HCT116 (cell line): ENCODE data around the gene DUSP16.

Experiments
- EZH2 ChIP-seq: fragments of 200-600 bp; sonication (generic); IDR thresholded peaks from 2 replicates; pipeline ENCODE4 v1.6.1; 2017; ENCODE audit warnings: antibody characterized with exemption, mixed run types
- FOSL1 ChIP-seq: IDR thresholded peaks from 2 replicates; pipeline ENCODE4 v1.6.1; 2012; ENCODE audit warnings: low read depth
- JUND ChIP-seq: IDR thresholded peaks from 2 replicates; pipeline ENCODE4 v1.6.1; 2012
- POLR2A ChIP-seq: IDR thresholded peaks from 2 replicates; pipeline ENCODE4 v1.7.0; 2011; ENCODE audit warnings: borderline replicate concordance; ENCODE audit not compliant: insufficient read depth, insufficient read length; ENCODE audit errors: extremely low read depth
- RAD21 ChIP-seq: IDR thresholded peaks from 2 replicates; pipeline ENCODE4 v1.6.1; 2012; ENCODE audit warnings: low read depth, mild to moderate bottlenecking
- SP1 ChIP-seq: IDR thresholded peaks from 2 replicates; pipeline ENCODE4 v1.6.1; 2012; ENCODE audit warnings: low read depth
- TCF7L2 ChIP-seq: IDR thresholded peaks from 2 replicates; pipeline ENCODE4 v1.7.0; 2011; ENCODE audit warnings: borderline replicate concordance, inconsistent platforms; ENCODE audit not compliant: insufficient read depth, insufficient read length; ENCODE audit errors: extremely low read depth
- YY1 ChIP-seq: IDR thresholded peaks from 2 replicates; pipeline ENCODE4 v1.6.1; 2011; ENCODE audit warnings: low read length, low read depth, moderate library complexity, mild to moderate bottlenecking; ENCODE audit not compliant: insufficient replicate concordance; ENCODE audit errors: extremely low read depth
- ZFX ChIP-seq: fragments of 450-650 bp; IDR thresholded peaks from 2 replicates; pipeline ENCODE4 v1.6.1; 2017
- TF ChIP-seq, protein P1 (sequence below), 3 experiments: fragments of 200-600 bp in 1 of 3; sonication (generic) in 1 of 3; IDR thresholded peaks in 2 of 3; conservative IDR thresholded peaks in 1 of 3; 2 replicates each; pipeline ENCODE4 v1.5.1; 2012 to 2017; ENCODE audit warnings: low read depth in 2 of 3, low read length in 2 of 3, antibody characterized with exemption in 1 of 3, borderline replicate concordance in 1 of 3, control low read depth in 1 of 3, mild to moderate bottlenecking in 1 of 3, mixed read lengths in 1 of 3, mixed run types in 1 of 3, moderate library complexity in 1 of 3; ENCODE audit not compliant: insufficient read depth in 1 of 3
- TF ChIP-seq, protein P2 (sequence below): IDR thresholded peaks from 2 replicates; pipeline ENCODE4 v1.6.1; 2012; ENCODE audit warnings: low read depth
- TF ChIP-seq, protein P3 (sequence below): IDR thresholded peaks from 2 replicates; pipeline ENCODE4 v1.6.1; 2012
- TF ChIP-seq, protein P4 (sequence below): IDR thresholded peaks from 2 replicates; pipeline ENCODE4 v1.6.1; 2011; ENCODE audit warnings: mild to moderate bottlenecking, low read length, moderate library complexity; ENCODE audit not compliant: insufficient replicate concordance; ENCODE audit errors: extremely low read depth

DNA sequence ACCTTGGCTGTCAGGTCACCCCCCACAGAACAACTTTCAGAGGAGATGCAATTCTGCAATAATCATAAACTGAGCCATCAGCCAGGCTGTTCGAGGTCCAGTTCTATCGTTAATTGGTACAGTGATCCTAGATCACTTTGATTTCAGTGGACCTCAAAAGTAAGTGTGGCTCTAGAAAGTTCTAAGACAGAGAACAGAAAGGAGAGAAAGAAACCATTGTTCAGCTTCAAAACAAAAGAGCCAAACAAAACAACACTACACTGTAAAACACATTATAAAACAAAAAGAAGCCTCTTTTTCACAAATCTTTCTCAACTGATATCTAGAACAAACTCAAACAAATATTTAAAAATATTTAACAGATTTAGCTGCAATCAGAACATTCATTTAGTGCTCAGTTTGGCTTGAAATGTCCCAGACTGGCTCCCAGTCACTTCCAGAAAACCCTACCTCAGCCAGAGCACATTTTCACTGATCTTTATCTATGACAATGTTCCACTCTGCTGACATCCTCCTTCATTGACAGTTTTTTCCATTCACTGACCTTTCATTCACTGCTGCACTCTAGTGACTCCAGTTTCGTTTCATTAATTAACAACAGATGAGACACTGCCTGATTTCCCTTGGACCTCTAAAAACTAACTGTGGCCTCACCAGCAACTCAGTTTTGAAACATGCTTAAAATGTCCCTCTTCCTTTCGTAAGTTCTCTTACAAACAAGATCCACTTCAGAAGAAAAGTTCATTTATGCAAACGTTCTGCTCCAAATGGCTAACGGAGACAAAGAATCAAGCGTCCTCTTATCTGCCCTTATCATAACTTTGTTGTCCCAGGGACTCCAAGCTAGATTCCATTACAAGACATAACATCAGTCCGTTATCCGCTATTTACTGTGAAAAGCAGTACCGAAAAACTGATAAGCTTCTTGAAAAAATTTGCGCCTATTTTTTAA, 56.8 kb downstream of the DUSP16 start:
- TF ChIP-seq SP1 (no peak), POLR2A (no peak), ZFX (no peak), EZH2 (no peak), FOSL1 (no peak), JUND (no peak), RAD21 (no peak), YY1 (no peak), TCF7L2 (no peak)
- TF ChIP-seq, protein P1, sequence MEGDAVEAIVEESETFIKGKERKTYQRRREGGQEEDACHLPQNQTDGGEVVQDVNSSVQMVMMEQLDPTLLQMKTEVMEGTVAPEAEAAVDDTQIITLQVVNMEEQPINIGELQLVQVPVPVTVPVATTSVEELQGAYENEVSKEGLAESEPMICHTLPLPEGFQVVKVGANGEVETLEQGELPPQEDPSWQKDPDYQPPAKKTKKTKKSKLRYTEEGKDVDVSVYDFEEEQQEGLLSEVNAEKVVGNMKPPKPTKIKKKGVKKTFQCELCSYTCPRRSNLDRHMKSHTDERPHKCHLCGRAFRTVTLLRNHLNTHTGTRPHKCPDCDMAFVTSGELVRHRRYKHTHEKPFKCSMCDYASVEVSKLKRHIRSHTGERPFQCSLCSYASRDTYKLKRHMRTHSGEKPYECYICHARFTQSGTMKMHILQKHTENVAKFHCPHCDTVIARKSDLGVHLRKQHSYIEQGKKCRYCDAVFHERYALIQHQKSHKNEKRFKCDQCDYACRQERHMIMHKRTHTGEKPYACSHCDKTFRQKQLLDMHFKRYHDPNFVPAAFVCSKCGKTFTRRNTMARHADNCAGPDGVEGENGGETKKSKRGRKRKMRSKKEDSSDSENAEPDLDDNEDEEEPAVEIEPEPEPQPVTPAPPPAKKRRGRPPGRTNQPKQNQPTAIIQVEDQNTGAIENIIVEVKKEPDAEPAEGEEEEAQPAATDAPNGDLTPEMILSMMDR (IDR thresholded peaks at IDR 0.05 in 2 of 3, conservative IDR thresholded peaks at IDR 0.05 in 1 of 3; ENCODE audit: borderline replicate concordance in 1 of 3, insufficient read depth in 1 of 3, low read depth in 2 of 3, low read length in 2 of 3), result no peak
- TF ChIP-seq, protein P2, sequence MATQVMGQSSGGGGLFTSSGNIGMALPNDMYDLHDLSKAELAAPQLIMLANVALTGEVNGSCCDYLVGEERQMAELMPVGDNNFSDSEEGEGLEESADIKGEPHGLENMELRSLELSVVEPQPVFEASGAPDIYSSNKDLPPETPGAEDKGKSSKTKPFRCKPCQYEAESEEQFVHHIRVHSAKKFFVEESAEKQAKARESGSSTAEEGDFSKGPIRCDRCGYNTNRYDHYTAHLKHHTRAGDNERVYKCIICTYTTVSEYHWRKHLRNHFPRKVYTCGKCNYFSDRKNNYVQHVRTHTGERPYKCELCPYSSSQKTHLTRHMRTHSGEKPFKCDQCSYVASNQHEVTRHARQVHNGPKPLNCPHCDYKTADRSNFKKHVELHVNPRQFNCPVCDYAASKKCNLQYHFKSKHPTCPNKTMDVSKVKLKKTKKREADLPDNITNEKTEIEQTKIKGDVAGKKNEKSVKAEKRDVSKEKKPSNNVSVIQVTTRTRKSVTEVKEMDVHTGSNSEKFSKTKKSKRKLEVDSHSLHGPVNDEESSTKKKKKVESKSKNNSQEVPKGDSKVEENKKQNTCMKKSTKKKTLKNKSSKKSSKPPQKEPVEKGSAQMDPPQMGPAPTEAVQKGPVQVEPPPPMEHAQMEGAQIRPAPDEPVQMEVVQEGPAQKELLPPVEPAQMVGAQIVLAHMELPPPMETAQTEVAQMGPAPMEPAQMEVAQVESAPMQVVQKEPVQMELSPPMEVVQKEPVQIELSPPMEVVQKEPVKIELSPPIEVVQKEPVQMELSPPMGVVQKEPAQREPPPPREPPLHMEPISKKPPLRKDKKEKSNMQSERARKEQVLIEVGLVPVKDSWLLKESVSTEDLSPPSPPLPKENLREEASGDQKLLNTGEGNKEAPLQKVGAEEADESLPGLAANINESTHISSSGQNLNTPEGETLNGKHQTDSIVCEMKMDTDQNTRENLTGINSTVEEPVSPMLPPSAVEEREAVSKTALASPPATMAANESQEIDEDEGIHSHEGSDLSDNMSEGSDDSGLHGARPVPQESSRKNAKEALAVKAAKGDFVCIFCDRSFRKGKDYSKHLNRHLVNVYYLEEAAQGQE, result no peak
- TF ChIP-seq, protein P3, sequence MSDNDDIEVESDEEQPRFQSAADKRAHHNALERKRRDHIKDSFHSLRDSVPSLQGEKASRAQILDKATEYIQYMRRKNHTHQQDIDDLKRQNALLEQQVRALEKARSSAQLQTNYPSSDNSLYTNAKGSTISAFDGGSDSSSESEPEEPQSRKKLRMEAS, result no peak
- TF ChIP-seq, protein P4, sequence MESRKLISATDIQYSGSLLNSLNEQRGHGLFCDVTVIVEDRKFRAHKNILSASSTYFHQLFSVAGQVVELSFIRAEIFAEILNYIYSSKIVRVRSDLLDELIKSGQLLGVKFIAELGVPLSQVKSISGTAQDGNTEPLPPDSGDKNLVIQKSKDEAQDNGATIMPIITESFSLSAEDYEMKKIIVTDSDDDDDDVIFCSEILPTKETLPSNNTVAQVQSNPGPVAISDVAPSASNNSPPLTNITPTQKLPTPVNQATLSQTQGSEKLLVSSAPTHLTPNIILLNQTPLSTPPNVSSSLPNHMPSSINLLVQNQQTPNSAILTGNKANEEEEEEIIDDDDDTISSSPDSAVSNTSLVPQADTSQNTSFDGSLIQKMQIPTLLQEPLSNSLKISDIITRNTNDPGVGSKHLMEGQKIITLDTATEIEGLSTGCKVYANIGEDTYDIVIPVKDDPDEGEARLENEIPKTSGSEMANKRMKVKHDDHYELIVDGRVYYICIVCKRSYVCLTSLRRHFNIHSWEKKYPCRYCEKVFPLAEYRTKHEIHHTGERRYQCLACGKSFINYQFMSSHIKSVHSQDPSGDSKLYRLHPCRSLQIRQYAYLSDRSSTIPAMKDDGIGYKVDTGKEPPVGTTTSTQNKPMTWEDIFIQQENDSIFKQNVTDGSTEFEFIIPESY, result no peak
